ENCODE results near the gene PNMT.

- no peak for TF ChIP-seq CTCF (conservative IDR thresholded peaks at IDR 0.05 in 1 of 2, IDR thresholded peaks at IDR 0.05 in 1 of 2; ENCODE audit: low read depth in 1 of 2, low read length in 2 of 2)
- TF ChIP-seq EZH2 (IDR thresholded peaks at IDR 0.05; ENCODE audit: low read length, missing control alignments) = no peak
Observed at GRCh38 chr17:39628655-39629493, 39.4 kb upstream of the PNMT start.
